NB4 (cell line): ENCODE data around the gene PTOV1.
A peak's percentile ranks its signal among the peaks of the same experiment; 100 is the strongest.

ENCODE experiments used
- DNase-seq: peaks from one replicate; pipeline ENCODE4 v3.0.0; 2010; ENCODE audit warnings: low read depth
- H3K4me3 ChIP-seq: one replicate; pipeline ENCODE4 v1.5.1; 2011; ENCODE audit warnings: mild to moderate bottlenecking, low read depth, low read length, moderate library complexity
- MYC ChIP-seq: IDR thresholded peaks from 2 replicates; pipeline ENCODE4 v1.6.1; 2011; ENCODE audit warnings: low read depth, low read length
- POLR2A ChIP-seq: IDR thresholded peaks from 2 replicates; pipeline ENCODE4 v1.6.1; 2011; ENCODE audit warnings: mild to moderate bottlenecking; ENCODE audit not compliant: insufficient read length; ENCODE audit errors: extremely low read depth
- TF ChIP-seq, protein P1 (sequence below): IDR thresholded peaks from 2 replicates; pipeline ENCODE4 v1.6.1; 2011; ENCODE audit warnings: low read depth, low read length
- TF ChIP-seq, protein P2 (sequence below): IDR thresholded peaks from one replicate; pipeline ENCODE4 v1.5.1; 2012; ENCODE audit warnings: low read depth, low read length

Gene PTOV1

DNA sequence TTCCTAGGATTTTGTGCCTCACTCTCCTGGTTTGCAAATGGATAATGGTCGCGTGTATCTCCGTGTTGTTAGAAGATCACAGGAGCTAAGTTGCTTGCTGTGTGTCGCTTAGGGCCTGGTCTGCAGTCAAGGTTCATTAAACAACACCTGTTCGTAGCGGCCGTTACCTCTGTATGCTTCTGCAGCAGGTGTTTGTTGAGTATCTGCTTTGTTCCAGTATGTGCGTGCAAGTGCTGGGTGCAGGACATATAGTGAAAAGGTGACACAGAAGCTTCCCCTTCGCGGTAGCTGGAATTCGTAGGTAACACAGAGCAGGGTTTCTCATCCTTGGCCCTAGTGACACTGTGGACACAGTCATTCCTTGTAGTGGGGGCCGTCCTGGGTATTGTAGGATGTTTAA lies 27.5 kb upstream of the PTOV1 start:
- TF ChIP-seq, protein P1, sequence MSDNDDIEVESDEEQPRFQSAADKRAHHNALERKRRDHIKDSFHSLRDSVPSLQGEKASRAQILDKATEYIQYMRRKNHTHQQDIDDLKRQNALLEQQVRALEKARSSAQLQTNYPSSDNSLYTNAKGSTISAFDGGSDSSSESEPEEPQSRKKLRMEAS = no peak
- no peak for TF ChIP-seq MYC
- TF ChIP-seq POLR2A = no peak
- TF ChIP-seq, protein P2, sequence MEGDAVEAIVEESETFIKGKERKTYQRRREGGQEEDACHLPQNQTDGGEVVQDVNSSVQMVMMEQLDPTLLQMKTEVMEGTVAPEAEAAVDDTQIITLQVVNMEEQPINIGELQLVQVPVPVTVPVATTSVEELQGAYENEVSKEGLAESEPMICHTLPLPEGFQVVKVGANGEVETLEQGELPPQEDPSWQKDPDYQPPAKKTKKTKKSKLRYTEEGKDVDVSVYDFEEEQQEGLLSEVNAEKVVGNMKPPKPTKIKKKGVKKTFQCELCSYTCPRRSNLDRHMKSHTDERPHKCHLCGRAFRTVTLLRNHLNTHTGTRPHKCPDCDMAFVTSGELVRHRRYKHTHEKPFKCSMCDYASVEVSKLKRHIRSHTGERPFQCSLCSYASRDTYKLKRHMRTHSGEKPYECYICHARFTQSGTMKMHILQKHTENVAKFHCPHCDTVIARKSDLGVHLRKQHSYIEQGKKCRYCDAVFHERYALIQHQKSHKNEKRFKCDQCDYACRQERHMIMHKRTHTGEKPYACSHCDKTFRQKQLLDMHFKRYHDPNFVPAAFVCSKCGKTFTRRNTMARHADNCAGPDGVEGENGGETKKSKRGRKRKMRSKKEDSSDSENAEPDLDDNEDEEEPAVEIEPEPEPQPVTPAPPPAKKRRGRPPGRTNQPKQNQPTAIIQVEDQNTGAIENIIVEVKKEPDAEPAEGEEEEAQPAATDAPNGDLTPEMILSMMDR = no peak
- DNase-seq = no peak
- H3K4me3 ChIP-seq = no peak overlapping the region

DNA sequence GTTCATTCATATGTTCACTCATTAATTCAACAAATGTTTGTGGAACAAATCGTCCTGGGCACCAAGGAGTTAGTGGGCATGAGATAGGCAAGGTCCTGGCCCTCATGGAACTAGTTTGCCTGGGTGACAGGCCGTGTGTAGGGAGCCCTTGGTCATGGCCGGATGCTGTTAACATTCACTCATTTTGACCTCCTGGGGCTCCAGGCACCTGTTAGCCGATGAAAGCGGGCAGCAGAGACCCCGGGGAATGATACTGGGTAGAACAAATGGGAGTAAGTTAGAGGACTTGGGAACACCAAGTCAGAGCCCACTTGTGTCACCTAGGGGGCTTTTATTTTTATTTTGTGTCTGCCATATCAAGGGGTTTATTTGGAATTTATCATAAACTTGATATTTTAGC lies 26.3 kb upstream of the PTOV1 start:
- DNase-seq = no peak
- TF ChIP-seq, protein P2 = no peak
- no peak for TF ChIP-seq POLR2A
- TF ChIP-seq, protein P1 = no peak
- no peak for TF ChIP-seq MYC
- no peak overlapping the region for H3K4me3 ChIP-seq

DNA sequence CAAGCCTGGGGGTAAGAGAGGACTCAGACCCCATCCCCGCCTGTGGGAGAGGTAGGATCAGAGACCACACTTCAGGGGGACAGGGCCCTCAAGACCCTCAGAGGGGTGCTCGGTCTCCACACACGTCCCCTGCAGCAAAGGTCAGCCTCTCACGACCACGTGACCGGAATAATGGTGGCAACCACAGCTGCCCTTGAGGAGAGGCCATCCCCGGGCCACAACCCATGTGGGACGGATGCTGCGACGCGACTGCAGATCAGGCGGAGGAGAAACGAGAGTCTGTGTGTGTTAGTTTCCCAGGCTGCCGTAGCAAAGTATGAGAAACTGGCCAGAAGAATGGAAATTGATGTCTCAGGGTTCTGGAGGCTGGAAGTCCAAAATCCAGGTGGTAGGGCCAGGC lies 23.9 kb upstream of the PTOV1 start:
- H3K4me3 ChIP-seq = no peak overlapping the region
- DNase-seq = no peak
- no peak for TF ChIP-seq MYC
- TF ChIP-seq, protein P1 = no peak
- TF ChIP-seq, protein P2 = no peak
- TF ChIP-seq POLR2A = no peak

DNA sequence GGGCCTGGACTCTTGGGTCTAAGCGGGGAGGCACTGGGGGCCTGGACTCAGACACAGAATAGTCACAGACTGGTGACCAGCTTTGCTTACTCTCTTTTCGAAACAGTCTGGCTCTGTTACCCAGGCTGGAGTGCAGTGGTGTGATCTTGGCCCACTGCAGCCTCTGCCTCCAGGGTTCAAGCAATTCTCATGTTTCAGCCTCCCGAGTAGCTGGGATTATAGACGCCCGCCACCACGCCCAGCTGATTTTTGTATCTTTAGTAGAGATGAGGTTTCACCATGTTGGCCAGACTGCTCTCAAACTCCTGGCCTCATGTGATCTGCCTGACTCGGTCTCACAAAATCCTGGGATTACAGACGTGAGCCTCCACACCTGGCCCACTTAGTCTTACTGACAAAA lies 21.8 kb upstream of the PTOV1 start:
- DNase-seq = no peak
- TF ChIP-seq MYC = no peak
- TF ChIP-seq, protein P1 = no peak
- TF ChIP-seq, protein P2 = no peak
- no peak for TF ChIP-seq POLR2A

DNA sequence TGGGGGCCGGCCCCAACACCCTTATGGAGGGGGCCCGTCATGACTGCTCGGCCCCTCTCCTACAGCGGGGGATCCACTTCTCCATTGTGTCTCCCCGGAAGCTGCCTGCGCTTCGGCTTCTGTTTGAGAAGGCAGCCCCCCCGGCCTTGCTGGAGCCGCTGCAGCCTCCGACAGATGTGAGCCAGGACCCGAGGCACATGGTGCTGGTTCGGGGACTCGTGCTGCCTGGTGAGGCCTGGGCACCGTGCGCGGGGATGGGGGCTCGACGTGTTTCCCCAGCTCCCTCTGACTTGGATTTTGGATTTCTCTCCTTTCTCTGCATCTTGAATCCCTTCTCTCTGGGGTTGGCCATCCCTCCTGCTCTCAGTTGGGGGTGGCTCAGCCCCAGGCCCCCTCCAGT lies 21.2 kb upstream of the PTOV1 start:
- H3K4me3 ChIP-seq = no peak overlapping the region
- no peak for TF ChIP-seq POLR2A
- TF ChIP-seq, protein P1 = no peak
- TF ChIP-seq, protein P2 = no peak
- TF ChIP-seq MYC = no peak
- no peak for DNase-seq

More for the DNA sequence above, 21.8 kb upstream of the PTOV1 start:
- no peak overlapping the region for H3K4me3 ChIP-seq

DNA sequence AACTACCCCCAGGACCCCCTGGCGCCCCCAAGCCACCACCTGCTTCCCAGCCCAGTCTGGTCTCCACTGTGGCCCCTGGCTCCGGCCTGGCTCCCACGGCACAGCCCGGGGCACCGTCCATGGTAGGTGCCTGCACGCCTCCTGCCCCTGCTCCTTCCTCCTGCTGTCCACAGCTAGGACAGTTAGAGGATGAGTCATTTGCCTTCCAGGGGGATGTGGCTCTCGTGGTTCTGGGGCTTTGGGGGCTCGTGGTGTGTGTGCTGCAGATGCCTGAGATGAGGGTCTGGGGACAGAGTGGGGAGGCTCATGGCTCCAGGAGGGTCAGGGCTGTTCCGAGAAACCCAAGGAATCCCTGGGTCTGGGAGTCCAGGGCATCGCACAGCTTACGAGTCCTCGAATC lies 20.2 kb upstream of the PTOV1 start:
- no peak for TF ChIP-seq MYC
- TF ChIP-seq, protein P1 = 0 out of 2 replicates have a peak, but pooled peaks have one; percentile 31
- H3K4me3 ChIP-seq = peak overlapping the region; percentile 25
- DNase-seq = peak; percentile 77
